Panc1 (cell line): ENCODE measurements around the gene TTC9B. TPM values are rescaled to one million over a fixed set of nuclear protein-coding genes. Genes with fewer than 3 reads are reported as not detected.

Experiments used
- ATAC-seq: fragments of 200-7000 bp; cut with Tn5 transposase; 2 replicates; pipeline ENCODE4 v1.9.1; 2020; ENCODE audit warnings: mild to moderate bottlenecking, moderate library complexity
- BruUV-seq: library from RNA; stranded (reverse); fragments of 400-500 nt; replicated peaks from 2 replicates; lab custom pipeline; 2021; lab: Mats Ljungman, UMichigan
- CTCF ChIA-PET: fragments of 300-600 bp; sonication (Branson Sonifier 250); formaldehyde crosslinking; loops from one replicate; lab custom pipeline; 2022; ENCODE audit warnings: antibody characterized with exemption; lab: Charles Lee
- POLR2A ChIA-PET: fragments of 300-600 bp; sonication (Branson Sonifier 250); formaldehyde crosslinking; loops from one replicate; lab custom pipeline; 2022; ENCODE audit warnings: antibody characterized with exemption; lab: Charles Lee
- DNase-seq: peaks from one replicate; pipeline ENCODE4 v3.0.0-alpha.2; 2010; ENCODE audit warnings: low read depth, low spot score
- H3K27ac ChIP-seq: 2 replicates; pipeline ENCODE4 v1.5.1; 2011; ENCODE audit warnings: mild to moderate bottlenecking, low read length, inconsistent platforms
- H3K27me3 ChIP-seq: fragments of 200-500 bp; sonication (Bioruptor generic); 2 replicates; pipeline ENCODE4 v1.6.0; 2014; ENCODE audit warnings: low read length, inconsistent platforms; ENCODE audit not compliant: control insufficient read depth, insufficient read depth
- H3K36me3 ChIP-seq: fragments of 200-500 bp; sonication (Bioruptor generic); 2 replicates; pipeline ENCODE4 v1.5.1; 2014; ENCODE audit warnings: inconsistent platforms, mild to moderate bottlenecking, low read length, moderate library complexity; ENCODE audit not compliant: control insufficient read depth, insufficient read depth
- H3K4me1 ChIP-seq: 2 replicates; pipeline ENCODE4 v1.5.1; 2011; ENCODE audit warnings: inconsistent platforms, mild to moderate bottlenecking, low read length, moderate library complexity; ENCODE audit not compliant: control insufficient read depth, insufficient read depth
- H3K4me3 ChIP-seq, 2 experiments: 2 replicates each; pipeline ENCODE4 v1.5.1; 2011 to 2012; ENCODE audit warnings: low read depth in 2 of 2, low read length in 2 of 2, mild to moderate bottlenecking in 2 of 2, inconsistent platforms in 1 of 2, moderate library complexity in 1 of 2
- H3K9me3 ChIP-seq: fragments of 200-500 bp; sonication (Bioruptor generic); 2 replicates; pipeline ENCODE4 v1.5.1; 2014; ENCODE audit warnings: low read depth, mild to moderate bottlenecking, inconsistent platforms, low read length, moderate library complexity; ENCODE audit not compliant: control insufficient read depth, insufficient read depth
- CTCF ChIP-seq: fragments of 450-650 bp; IDR thresholded peaks from 2 replicates; pipeline ENCODE4 v1.5.1; 2017; ENCODE audit warnings: mild to moderate bottlenecking
- POLR2AphosphoS5 ChIP-seq: IDR thresholded peaks from 2 replicates; pipeline ENCODE4 v1.6.1; 2012; ENCODE audit warnings: mild to moderate bottlenecking, low read depth, low read length, moderate library complexity
- REST ChIP-seq, 2 experiments: IDR thresholded peaks; 2 replicates each; pipeline ENCODE4 v1.6.1; 2011 to 2012; ENCODE audit warnings: low read depth in 2 of 2, control low read depth in 1 of 2, low read length in 1 of 2, mild to moderate bottlenecking in 1 of 2, moderate library complexity in 1 of 2; ENCODE audit not compliant: insufficient read depth in 1 of 2
- SIN3A ChIP-seq: IDR thresholded peaks from 2 replicates; pipeline ENCODE4 v1.6.1; 2012; ENCODE audit warnings: low read depth, mild to moderate bottlenecking, low read length, moderate library complexity, borderline replicate concordance; ENCODE audit not compliant: insufficient read depth
- TCF7L2 ChIP-seq: IDR thresholded peaks from 2 replicates; pipeline ENCODE4 v1.6.1; 2011; ENCODE audit warnings: mild to moderate bottlenecking, low read depth, low read length, inconsistent platforms
- in situ Hi-C: cut with HindIII; loops from 2 replicates; pipeline ENCODE4 v1.10.0; 2016; ENCODE audit warnings: low sequenced_read_pairs, low pct_unique_long_range_greater_than_20kb
- intact Hi-C: fragments of 100-400 bp; cut with micrococcal nuclease; formaldehyde crosslinking; loops from one replicate; pipeline ENCODE4 v1.10.0; 2022; ENCODE audit not compliant: unreplicated experiment
- total RNA-seq: library from RNA; stranded (reverse); gene quantifications from one replicate; pipeline ENCODE4 v1.2.1, GENCODE V29; 2021; ENCODE audit not compliant: unreplicated experiment

TTC9B gene
- total RNA-seq, 1 experiment from 2014 or later = 2.3 TPM

GRCh38 chr19:40236366-40236765 lies 18.2 kb upstream of the TTC9B start:
- peaks cover 74% of the 10 kb centered on the region for H3K36me3 ChIP-seq
- POLR2A ChIA-PET = interaction anchor here (0.6 to 0.9 kb wide), 3 partner anchors 11 to 416 kb away, joined by 3 read pairs; no protein-coding TSS in a partner anchor
- intact Hi-C loops = no loop called here
- CTCF ChIA-PET = interaction anchor here (0.5 to 3.8 kb wide), 14 partner anchors 9 to 444 kb away, joined by 3 to 35 read pairs (median 5); partner anchors contain the start of genes AKT2, CCNP and TTC9B
- H3K27ac ChIP-seq = no peak overlapping the region
- DNase-seq (no peak), ATAC-seq (no peak)
- H3K4me3 ChIP-seq = no peak overlapping the region
- H3K27me3 ChIP-seq = no peaks in the 10 kb centered on the region
- no peak for TF ChIP-seq CTCF
- TF ChIP-seq SIN3A = no peak
- no peak for TF ChIP-seq POLR2AphosphoS5
- no peak for TF ChIP-seq TCF7L2
- TF ChIP-seq REST (IDR thresholded peaks at IDR 0.05; ENCODE audit: insufficient read depth in 1 of 2, low read depth in 2 of 2, low read length in 1 of 2) = no peak
- no TSS peak for BruUV-seq
- in situ Hi-C loops = no loop called here
- H3K9me3 ChIP-seq = no peaks in the 10 kb centered on the region
- peaks cover 20% of the 10 kb centered on the region for H3K4me1 ChIP-seq

- TF ChIP-seq REST (IDR thresholded peaks at IDR 0.05; ENCODE audit: insufficient read depth in 1 of 2, low read depth in 2 of 2, low read length in 1 of 2) = no peak
- no peak for TF ChIP-seq SIN3A
- in situ Hi-C loops (no loop called here), intact Hi-C loops (no loop called here)
- DNase-seq (no peak), ATAC-seq (no peak)
- no TSS peak for BruUV-seq
- peaks cover 71% of the 10 kb centered on the region for H3K36me3 ChIP-seq
- H3K4me1 ChIP-seq = peaks cover 24% of the 10 kb centered on the region
- POLR2A ChIA-PET = interaction anchor here (0.6 kb wide), 1 partner anchor 416 kb away, joined by 3 read pairs; no protein-coding TSS in a partner anchor
- H3K4me3 ChIP-seq = no peak overlapping the region
- H3K27ac ChIP-seq = no peak overlapping the region
- H3K27me3 ChIP-seq = no peaks in the 10 kb centered on the region
- H3K9me3 ChIP-seq = no peaks in the 10 kb centered on the region
- CTCF ChIA-PET = interaction anchor here (0.6 to 3.8 kb wide), 11 partner anchors 9 to 443 kb away, joined by 4 to 35 read pairs (median 6); partner anchors contain the start of genes AKT2, CCNP and TTC9B
Observed at GRCh38 chr19:40236026-40236355, 17.8 kb upstream of the TTC9B start.
